Nephron progenitor cell (in vitro differentiated cells): ENCODE measurements around the gene FNDC11.
"Not testable (repeated sequence)": the region's sequence is repeated elsewhere in the genome, so short reads cannot be mapped to it uniquely, and the experiment has no call there.

Experiments
- DNase-seq: peaks from one replicate; pipeline ENCODE4 v3.0.0; 2021
- H3K27ac Mint-ChIP-seq: 2 replicates; pipeline ENCODE4 v1.8.0; 2021; ENCODE audit warnings: mild to moderate bottlenecking, moderate library complexity, mixed read lengths
- H3K27me3 Mint-ChIP-seq: 2 replicates; pipeline ENCODE4 v1.8.0; 2021; ENCODE audit warnings: mild to moderate bottlenecking, low read depth, mixed read lengths; ENCODE audit not compliant: poor library complexity
- H3K36me3 Mint-ChIP-seq: 2 replicates; pipeline ENCODE4 v1.8.0; 2021; ENCODE audit warnings: low read depth, mixed read lengths
- H3K4me1 Mint-ChIP-seq: 2 replicates; pipeline ENCODE4 v1.8.0; 2021; ENCODE audit warnings: mixed read lengths
- H3K4me3 Mint-ChIP-seq: 2 replicates; pipeline ENCODE4 v1.8.0; 2021; ENCODE audit warnings: mild to moderate bottlenecking, moderate library complexity, mixed read lengths
- H3K9me3 Mint-ChIP-seq: 2 replicates; pipeline ENCODE4 v1.8.0; 2021; ENCODE audit warnings: mild to moderate bottlenecking, moderate library complexity, mixed read lengths
- CTCF ChIP-seq: fragments of 200-600 bp; sonication (generic); IDR thresholded peaks from 2 replicates; pipeline ENCODE4 v1.5.0; 2021; ENCODE audit warnings: antibody characterized with exemption

Gene FNDC11

GRCh38 chr20:63558804-63559484 is 5.0 kb downstream of the FNDC11 start:
- no peak for DNase-seq
- Mint-ChIP-seq H3K27me3 (peaks cover 10% of the 10 kb centered on the region), H3K4me3 (no peak overlapping the region), H3K36me3 (peaks cover 5% of the 10 kb centered on the region), H3K4me1 (peaks cover 6% of the 10 kb centered on the region), H3K27ac (no peak overlapping the region), H3K9me3 (no peaks in the 10 kb centered on the region)
- TF ChIP-seq CTCF = no peak

GRCh38 chr20:63559485-63560332 is 5.8 kb downstream of the FNDC11 start:
- not testable (repeated sequence) for H3K4me3 Mint-ChIP-seq, H3K9me3 Mint-ChIP-seq, H3K27me3 Mint-ChIP-seq, H3K27ac Mint-ChIP-seq, H3K4me1 Mint-ChIP-seq, DNase-seq, H3K36me3 Mint-ChIP-seq

GRCh38 chr20:63560333-63560805 is 6.4 kb downstream of the FNDC11 start:
- DNase-seq = no peak
- peaks cover 10% of the 10 kb centered on the region for H3K27me3 Mint-ChIP-seq
- H3K4me1 Mint-ChIP-seq = peaks cover 6% of the 10 kb centered on the region
- H3K4me3 Mint-ChIP-seq = no peak overlapping the region
- no peaks in the 10 kb centered on the region for H3K9me3 Mint-ChIP-seq
- H3K27ac Mint-ChIP-seq = no peak overlapping the region
- TF ChIP-seq CTCF = no peak
- peaks cover 5% of the 10 kb centered on the region for H3K36me3 Mint-ChIP-seq

- Mint-ChIP-seq H3K27ac (no peak overlapping the region), H3K4me3 (no peak overlapping the region), H3K36me3 (peaks cover 5% of the 10 kb centered on the region), H3K9me3 (no peaks in the 10 kb centered on the region), H3K4me1 (peaks cover 6% of the 10 kb centered on the region), H3K27me3 (peaks cover 10% of the 10 kb centered on the region)
- no peak for TF ChIP-seq CTCF
- DNase-seq = no peak
Observed at GRCh38 chr20:63560856-63561609, 7.1 kb downstream of the FNDC11 start.

- no peak for DNase-seq
- TF ChIP-seq CTCF = no peak
- peaks cover 5% of the 10 kb centered on the region for H3K36me3 Mint-ChIP-seq
- H3K4me1 Mint-ChIP-seq = peaks cover 6% of the 10 kb centered on the region
- no peak overlapping the region for H3K4me3 Mint-ChIP-seq
- H3K27ac Mint-ChIP-seq = no peak overlapping the region
- H3K9me3 Mint-ChIP-seq = no peaks in the 10 kb centered on the region
- H3K27me3 Mint-ChIP-seq = peaks cover 9% of the 10 kb centered on the region
Observed at GRCh38 chr20:63561624-63562396, 7.9 kb downstream of the FNDC11 start.
